Measurements from ENCODE around the gene SEMG2.

SEMG2 gene

GRCh38 chr20:45254383-45255262 is 33.5 kb downstream of the SEMG2 start, which contains the start of gene SLPI:
TSS of gene SLPI (minus strand) at chr20:45254564. CDS start at chr20:45254543, 21 bp downstream.
- Histone ChIP-seq H3K36me3 (no peaks in the 10 kb centered on the region), H3K4me3 (ENCODE audit: low read depth, low read length) (no peak within 1 kb of the TSS), H3K27me3 (peaks cover 21% of the 10 kb centered on the region), H3K9me3 (no peaks in the 10 kb centered on the region), H3K4me1 (no peaks in the 10 kb centered on the region)
- no peak for TF ChIP-seq CTCF (IDR thresholded peaks at IDR 0.05; ENCODE audit: low read depth, low read length)
- no peak for DNase-seq

GRCh38 chr20:45257161-45257560 is 36.0 kb downstream of the SEMG2 start:
- no peak overlapping the region for H3K4me3 ChIP-seq (ENCODE audit: low read depth, low read length)
- no peaks in the 10 kb centered on the region for H3K36me3 ChIP-seq
- H3K27me3 ChIP-seq = peaks cover 31% of the 10 kb centered on the region
- DNase-seq = no peak
- TF ChIP-seq CTCF (IDR thresholded peaks at IDR 0.05; ENCODE audit: low read depth, low read length) = no peak
- H3K4me1 ChIP-seq = no peaks in the 10 kb centered on the region
- no peaks in the 10 kb centered on the region for H3K9me3 ChIP-seq

- Histone ChIP-seq H3K27me3 (peaks cover 37% of the 10 kb centered on the region), H3K4me1 (no peaks in the 10 kb centered on the region), H3K36me3 (no peaks in the 10 kb centered on the region), H3K4me3 (ENCODE audit: low read depth, low read length) (no peak overlapping the region), H3K9me3 (no peaks in the 10 kb centered on the region)
- no peak for DNase-seq
- no peak for TF ChIP-seq CTCF (IDR thresholded peaks at IDR 0.05; ENCODE audit: low read depth, low read length)
Measured at GRCh38 chr20:45257711-45258110, 36.5 kb downstream of the SEMG2 start.

- Histone ChIP-seq H3K36me3 (no peaks in the 10 kb centered on the region), H3K27me3 (peaks cover 39% of the 10 kb centered on the region), H3K4me1 (no peaks in the 10 kb centered on the region), H3K9me3 (no peaks in the 10 kb centered on the region), H3K4me3 (ENCODE audit: low read depth, low read length) (no peak overlapping the region)
- DNase-seq = no peak
- TF ChIP-seq CTCF (IDR thresholded peaks at IDR 0.05; ENCODE audit: low read depth, low read length) = no peak
Measured at GRCh38 chr20:45258259-45258658, 37.1 kb downstream of the SEMG2 start.

GRCh38 chr20:45258664-45259063 is 37.5 kb downstream of the SEMG2 start:
- H3K9me3 ChIP-seq = no peaks in the 10 kb centered on the region
- H3K27me3 ChIP-seq = peaks cover 42% of the 10 kb centered on the region
- H3K4me1 ChIP-seq = no peaks in the 10 kb centered on the region
- no peak for TF ChIP-seq CTCF (IDR thresholded peaks at IDR 0.05; ENCODE audit: low read depth, low read length)
- H3K36me3 ChIP-seq = no peaks in the 10 kb centered on the region
- H3K4me3 ChIP-seq (ENCODE audit: low read depth, low read length) = no peak overlapping the region
- no peak for DNase-seq

GRCh38 chr20:45263556-45264266 is 42.5 kb downstream of the SEMG2 start:
- Histone ChIP-seq H3K4me3 (ENCODE audit: low read depth, low read length) (no peak overlapping the region), H3K4me1 (no peaks in the 10 kb centered on the region), H3K36me3 (no peaks in the 10 kb centered on the region), H3K9me3 (no peaks in the 10 kb centered on the region), H3K27me3 (peaks cover 66% of the 10 kb centered on the region)
- DNase-seq = no peak
- TF ChIP-seq CTCF (IDR thresholded peaks at IDR 0.05; ENCODE audit: low read depth, low read length) = no peak

Measured in BE2C (cell line).